HG03280 (cell line): ENCODE data around the gene FBXO42.

Experiments
- ATAC-seq: cut with Tn5 transposase; IDR thresholded peaks from one replicate; pipeline ENCODE4 v1.9.1; 2021; ENCODE audit warnings: mild to moderate bottlenecking, moderate library complexity; ENCODE audit not compliant: unreplicated experiment

Gene FBXO42

DNA sequence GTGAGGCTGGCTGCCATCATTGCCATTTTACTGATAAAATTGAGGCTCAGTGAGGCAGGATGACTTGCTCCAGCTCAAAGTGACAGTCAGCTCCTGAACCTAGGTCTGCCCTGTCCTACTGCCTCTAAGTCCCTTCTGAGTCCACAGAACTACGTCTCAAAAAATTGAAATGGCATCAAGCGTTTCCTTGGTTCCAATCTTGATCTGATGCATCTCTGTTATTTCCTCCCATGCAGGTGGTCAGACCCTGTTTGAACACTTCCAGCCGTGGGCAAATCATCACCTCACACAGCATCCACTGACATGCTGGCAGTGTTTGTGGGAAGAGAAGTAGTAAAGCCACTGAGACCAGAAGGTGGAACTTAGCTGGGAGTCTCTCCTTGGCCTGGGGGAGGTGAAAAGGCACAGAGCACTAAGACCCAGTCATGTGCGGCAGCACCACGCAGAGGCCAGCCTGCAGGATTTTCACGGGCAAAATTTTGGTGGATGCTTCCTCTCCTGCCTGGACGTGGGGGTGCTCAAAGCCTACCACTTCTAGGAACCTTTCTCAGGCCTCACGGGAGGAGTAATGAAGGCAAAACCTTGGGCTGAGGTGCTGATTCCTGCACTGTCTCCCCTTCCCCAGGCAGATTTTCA, 107.5 kb downstream of the FBXO42 start:
- no peak for ATAC-seq

DNA sequence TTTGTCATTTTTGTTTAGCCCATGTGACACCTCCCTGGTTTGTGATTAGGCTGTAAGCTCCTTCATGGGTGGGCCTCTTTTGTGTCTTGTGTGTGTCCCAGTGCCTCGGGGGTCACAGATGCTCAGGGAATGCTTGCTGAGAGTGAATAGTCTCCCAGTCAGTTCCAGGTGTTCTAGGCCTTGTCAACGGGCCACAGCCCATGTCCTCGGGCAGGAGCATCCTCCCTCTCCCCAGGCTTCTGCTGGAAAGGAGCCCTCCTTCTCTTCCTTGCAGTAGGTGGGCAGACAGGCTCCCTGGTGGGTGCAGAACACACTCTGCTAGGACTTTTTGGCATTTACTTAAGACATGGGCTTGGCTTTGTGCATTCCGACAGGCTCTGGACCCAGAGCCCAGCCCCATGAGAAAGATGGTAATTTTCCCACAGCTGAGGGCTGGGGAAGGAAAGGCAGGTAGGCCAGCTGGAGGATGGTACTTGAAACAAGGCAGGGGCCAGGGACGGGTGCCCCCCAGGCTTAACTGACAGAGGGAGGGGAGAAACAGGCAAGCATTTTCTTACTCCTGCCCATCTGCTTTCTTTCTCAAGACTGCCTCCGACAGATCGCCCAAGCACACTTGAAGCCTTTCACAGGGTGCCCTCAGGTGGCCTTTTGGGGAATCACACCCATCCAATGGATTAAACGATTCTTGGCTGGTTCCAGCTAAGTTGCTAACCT, 108.2 kb downstream of the FBXO42 start:
- no peak for ATAC-seq

DNA sequence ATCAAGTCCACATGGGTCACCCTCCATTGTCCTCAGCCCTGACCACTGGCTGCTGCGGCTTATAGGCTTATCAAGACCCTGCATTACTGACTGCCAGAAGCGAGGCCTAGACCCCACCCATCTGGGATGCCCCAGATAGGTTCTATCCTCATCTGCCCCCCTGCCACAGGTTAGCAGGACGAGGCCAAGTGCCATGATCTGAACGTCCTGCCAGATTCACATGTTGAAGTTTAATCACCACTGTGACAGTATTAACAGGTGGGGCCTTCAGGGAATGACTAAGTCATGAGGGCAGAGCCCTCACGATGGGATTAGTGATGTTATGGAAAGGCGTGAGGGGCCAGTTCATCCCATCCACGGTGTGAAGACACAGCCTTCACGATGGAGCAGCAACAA, 109.1 kb downstream of the FBXO42 start:
- no peak for ATAC-seq

DNA sequence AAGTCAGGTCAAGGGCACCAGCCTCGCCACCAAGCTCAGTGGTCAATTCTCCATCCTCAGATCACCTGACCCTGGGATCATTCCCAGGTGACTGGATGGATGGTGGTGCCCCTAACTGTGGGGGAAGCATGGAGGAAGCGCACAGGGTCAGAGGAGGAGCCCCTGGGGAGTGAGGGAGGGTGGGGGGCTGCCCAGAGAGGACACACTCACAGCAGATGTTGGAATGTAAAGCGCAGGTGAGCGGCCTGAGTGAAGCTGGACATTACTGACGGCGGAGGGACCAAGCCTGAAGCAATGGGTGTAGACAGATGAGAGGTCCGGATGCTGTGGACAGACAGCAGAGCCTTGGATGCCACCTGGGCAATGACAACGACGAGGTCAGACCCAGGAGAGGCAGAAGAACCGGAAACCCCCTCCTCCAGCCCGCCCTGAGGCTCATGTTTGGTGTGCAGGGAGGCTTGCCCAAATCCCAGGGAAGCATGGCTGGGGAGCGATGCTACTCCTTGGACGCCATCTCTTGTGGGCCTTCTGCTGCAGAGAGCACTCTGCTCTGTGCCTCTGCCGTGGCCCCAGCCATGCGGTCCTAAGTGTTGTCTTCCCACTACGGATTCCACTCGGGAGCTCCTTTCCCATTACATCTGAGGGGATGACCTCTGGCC, 109.6 kb downstream of the FBXO42 start:
- no peak for ATAC-seq

DNA sequence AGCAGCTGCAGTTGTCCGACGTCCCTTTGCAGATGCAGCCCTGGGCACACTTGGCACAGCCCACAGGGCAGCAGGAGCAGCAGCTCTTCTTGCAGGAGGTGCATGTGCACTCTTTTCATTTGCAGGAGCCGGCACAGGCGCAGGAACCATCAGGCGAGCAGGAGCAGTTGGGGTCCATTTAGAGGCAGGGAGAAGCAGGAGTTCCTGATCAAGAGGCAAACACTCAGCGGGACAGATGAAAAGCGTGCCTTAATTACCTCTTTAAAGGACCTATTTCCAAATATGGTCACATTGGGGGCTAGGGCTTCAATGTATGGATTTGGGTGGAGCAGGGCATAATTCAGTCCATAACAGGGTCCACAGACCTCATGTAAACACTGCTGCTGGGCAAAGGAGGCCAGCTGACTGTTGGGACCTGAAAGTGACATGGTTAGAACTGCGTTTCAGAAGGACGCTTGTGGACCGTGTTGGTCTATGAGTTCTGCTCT, 111.0 kb downstream of the FBXO42 start:
- ATAC-seq, result no peak

DNA sequence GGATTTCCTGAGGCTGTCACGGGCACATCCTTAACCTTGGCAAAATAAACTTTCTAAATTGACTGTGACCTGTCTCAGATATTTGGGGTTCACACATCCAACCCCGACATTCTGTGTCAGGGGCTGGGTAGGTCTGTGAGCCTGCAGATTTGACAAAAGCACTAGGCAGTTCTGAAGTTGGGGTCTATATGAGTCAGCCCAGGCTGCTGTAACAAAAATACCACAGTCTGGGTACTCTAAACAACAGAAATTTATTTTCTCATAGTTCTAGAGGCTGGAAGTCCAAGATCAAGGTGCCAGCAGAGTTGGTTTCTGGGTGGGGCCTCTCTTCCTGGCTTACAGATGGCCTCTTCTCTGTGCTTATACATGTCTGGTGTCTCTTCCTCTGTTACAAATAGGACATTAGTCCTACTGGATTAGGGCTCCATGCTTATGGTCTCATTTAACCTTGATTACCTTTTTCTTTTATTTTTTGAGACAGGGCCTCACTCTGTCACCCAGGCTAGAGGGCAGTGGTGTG, 112.2 kb downstream of the FBXO42 start:
- no peak for ATAC-seq

DNA sequence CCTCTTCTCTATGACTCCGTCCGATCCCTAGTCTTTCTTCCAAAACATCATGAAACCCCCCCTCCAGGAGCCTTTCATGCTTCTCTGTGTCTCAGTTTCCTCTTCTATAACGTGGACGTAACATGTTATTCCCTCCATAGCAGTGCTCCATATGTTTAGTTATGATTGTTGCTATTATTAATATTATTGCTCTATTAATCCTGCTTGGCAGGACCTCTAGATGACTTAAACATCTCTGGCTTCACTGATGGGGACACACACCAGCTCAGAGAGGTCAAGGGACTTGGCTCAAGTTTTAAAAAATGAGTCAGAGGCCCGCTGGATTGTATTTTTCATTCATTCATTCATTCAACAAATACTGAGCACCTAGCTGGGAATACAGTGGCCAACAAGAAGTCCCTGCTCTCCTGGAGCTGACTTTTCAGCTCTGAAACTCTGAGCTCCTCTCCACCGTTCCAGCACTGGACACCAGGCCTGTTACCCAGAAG, 114.9 kb downstream of the FBXO42 start:
- no peak for ATAC-seq

DNA sequence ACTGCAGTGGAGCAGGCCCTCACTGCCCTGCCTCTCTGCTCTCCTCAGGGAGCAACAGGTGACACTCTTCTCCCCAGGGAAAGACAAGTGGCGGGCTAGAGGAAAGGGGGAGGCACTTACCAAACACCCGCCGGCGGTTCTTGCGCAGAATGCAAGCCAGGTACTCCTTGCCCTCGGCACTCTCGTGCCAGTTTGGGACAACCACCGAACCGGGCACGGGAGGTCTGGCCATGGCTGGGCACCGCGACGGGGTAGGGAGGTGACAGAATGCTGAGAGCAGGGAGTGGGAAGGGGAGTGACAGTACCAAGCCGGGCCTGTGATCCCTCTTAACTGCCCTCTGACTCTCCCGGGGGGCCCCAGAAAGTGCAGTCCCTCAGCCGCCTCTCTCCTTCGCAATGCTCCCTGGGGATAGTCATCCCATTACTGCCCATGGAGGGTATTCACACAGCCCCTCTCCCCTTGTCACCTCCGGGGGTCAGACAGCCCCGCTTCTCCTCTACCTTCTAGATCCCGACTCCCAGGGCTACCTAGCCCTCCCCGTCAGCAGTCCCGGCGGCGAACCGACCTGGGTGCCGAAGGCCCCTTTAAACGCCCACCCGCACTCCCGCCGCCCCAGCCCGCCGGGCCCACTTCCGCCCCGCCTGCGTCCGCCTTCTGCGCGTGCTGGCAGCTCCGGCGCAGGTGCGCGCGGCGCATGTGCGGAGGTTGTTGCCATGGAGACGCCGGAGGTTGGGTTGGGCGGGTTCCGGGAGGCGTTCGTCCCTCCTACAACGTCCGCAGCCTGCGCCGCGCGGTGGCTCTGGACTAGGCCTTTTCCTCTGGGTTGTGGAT, 115.6 kb downstream of the FBXO42 start, which contains the start of gene CPLANE2:
CPLANE2 (minus strand) TSS at position 673 of the 832 bp plus-strand sequence; CDS start at position 232, 441 bp downstream.
- ATAC-seq, result peak; percentile 84

DNA sequence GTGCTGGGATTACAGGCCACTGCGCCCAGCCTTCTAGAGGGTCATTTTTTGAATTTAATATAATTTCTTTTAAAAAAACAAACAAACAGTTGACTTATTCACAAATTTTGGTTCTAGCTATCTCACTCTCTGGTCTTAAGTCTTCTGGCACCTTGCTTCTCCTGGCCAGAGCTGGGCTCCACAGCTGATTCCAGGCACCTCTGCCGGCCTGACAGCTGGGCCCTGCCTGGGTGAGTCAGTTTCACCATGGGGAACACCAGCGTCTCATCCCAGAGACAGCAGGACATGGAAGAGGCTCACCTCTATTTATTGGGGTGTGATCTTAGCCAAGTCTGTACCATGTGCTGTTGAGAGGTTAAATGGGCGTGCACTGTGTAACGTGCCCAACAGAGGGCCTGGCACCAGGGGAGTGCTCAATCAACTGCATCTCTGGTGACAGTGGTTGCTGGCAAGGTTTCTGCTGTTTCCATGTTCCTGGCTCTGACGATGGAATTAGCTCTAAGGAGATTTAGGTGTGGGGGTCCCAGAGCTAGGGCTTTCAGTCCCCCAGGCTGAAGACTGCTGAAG, 116.3 kb downstream of the FBXO42 start:
- peak; percentile 38 for ATAC-seq

DNA sequence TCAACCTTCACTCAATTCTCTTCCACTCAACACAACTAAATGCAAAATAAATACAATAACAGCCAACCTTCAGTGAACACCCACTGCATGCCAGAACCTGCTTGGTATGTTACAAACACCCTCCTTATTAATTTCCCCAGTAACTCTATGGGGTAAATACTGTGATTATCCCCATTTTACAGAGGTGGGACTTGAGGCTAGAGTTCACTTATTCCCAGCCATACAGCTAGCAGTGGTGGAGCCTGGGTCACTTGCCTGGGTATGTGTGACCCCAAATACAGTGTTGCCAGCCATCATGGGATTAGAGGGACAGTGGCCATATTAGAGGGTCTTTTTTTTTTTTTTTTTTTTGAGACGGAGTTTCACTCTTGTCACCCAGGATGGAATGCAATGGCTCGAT, 116.9 kb downstream of the FBXO42 start:
- no peak for ATAC-seq

DNA sequence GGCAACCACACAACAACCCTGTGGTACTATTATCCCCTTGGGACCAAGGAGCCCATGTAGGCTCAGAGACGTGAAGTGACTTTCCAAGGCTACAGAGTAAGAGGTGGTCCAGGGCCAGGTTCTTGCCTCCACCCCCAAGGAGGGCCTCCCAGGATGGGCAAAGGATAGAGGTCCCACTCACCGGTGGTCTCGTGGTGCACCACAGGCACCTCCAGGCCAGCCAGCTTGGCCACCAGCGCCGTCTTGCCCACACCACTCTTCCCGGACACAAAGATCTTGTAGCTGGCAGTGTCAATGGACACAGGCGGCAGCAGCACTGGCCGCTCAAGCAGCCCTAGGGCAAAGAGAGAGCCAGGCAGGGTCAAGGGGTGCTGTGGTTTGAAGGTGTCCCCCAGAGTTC, 118.8 kb downstream of the FBXO42 start:
- ATAC-seq, result no peak

DNA sequence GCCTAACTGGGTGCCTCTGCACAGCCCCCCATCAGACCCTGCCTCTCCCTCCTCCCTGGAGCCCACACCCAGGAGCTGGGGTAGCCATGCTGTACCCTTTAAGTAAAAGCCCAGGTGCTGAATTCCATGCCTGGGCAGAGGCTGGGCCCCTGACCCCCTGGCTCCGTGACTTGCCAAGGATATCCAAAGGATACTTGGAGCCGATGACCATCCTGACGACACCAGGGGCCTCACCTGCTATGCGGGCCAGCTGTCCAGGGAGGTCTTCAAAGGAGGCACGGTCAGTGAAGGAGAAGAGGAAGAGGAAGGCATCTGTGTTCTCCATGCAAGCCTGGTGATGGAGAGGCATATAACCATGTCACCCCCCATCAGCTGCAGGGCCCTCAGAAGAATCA, 120.0 kb downstream of the FBXO42 start:
- ATAC-seq, result no peak

DNA sequence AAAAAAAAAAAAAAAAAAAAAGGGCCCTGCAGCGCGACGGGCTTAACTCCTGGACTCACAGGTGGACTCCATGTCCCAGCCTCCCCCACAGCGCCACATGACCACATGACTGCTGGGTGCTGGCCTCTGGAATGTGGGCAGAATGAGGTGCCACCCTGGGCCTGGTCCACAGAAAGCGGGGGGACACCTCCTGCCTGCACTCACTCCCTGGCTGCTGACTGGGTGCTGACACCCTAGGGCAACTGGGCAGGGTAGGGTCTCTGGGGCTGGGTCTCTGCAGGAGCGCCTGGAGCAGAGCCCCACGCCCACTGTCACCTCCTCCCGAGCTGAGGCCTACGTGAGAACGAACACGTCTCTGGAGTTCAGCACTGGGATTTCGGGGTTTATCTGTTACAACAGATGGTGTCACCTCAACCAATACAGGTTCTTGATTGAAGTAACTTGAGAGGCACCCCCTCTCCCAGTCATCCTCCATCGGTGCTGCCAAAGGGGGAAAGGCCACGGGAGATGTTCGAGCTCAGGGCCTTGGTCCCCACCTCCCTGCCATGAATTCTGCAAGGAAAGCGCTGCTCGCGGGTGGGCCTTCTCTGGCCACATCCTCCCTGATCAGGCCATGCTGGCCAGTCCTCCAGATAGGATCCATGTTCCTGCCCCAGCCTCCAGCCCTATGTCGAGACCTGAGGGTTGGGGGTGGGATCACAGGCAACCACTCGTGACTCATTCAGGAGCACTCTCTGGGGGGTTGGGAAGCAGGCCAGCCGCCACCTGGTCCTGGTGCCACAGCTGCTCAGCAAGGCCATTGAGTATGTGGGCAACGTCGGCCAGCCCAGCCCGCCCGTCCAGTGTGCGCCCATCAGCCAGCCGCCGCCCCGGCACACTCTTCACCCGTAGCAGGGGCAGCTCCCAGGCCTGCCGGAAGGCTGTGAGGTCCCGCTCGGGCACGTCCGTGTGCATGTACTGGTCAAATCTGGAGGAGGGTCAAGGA, 120.7 kb downstream of the FBXO42 start:
- no peak for ATAC-seq

DNA sequence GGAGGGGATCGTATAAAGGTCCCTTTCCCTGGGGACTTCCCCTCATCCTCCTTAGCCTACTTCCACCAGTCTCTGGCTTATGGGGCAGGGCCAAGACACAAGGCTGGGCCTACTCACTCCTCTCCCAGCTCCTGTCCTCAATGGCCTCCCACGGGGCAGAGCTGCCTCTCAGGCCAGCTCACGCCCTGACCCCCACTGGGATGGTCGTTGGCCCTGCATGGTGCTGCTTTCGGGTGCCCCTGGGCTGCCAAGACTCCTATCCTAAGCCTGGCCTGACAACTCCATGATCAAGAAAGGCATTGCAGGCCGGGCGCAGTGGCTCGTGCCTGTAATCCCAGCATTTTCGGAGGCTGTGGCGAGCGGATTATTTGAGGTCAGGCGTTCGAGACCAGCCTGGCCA, 121.5 kb downstream of the FBXO42 start:
- no peak for ATAC-seq

DNA sequence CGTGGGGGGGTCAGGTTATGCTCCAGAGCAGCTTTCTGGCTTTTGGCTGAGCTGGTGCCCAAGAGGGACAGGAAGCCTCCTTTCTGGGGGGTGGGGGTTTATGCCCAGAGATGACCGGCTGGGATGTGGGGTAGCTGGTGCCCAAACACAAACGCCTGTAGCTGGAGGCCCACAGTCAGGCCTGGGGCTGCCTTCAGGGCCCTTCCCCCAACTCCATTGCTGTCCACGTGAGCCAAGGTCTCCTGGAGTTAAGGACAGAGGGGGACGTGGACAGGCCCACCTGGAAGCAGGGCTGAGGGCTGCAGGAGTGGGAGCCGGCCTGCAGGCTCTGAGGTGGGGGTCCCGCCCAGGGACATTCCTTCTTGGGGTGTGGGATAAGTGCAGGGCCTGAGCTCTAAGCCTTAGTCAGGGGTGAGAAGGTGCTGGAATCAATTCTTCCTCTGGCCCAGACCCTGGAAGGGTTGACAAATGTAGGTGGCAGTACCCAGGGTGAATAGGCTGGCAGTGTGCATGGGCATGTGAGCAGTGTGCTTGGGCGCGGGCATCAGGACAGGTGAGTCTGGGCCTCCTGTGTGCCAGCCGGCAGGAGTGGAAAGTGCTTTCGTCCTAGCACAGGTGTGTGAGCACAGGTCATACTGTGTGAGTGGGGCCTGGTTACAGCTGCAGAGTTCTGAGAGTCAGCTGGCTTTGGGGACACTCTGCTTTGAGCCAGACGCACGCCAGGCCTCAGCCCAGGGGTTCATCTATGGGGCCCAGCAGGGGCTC, 122.1 kb downstream of the FBXO42 start:
- no peak for ATAC-seq

DNA sequence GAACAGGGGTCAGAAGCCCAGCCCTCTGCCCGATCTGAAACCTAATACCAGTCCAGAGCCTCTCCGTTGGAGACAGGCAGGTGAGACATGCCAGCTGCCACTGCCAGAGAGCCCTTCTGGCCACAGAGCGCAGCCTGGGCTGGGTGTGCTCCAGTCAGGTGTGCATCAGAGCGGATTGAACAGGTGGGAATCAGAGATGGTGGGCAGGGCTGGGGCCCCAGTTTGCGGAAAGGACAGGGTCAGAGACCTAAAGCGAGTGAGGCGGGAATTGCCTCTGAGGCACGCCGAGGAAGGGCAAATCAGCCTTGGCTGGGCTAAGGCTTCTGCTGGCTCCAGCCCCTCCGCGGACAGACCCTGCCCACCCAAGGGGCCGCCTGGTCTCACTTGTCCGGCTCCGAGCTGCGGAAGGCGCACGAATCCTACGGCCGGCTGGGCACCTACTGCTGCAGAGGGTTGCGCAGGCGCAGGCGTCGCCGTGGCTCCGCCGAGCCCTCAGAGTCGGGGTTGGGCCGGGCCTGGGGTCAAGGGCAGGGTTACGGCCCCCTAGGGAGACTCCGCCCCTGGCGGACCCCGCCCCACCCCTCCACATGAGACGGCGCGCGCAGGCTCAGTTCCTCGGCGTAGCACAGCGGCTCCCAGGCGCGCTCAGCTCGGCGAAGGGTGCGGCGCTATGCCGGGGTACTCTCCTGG, 125.6 kb downstream of the FBXO42 start:
- no peak for ATAC-seq

DNA sequence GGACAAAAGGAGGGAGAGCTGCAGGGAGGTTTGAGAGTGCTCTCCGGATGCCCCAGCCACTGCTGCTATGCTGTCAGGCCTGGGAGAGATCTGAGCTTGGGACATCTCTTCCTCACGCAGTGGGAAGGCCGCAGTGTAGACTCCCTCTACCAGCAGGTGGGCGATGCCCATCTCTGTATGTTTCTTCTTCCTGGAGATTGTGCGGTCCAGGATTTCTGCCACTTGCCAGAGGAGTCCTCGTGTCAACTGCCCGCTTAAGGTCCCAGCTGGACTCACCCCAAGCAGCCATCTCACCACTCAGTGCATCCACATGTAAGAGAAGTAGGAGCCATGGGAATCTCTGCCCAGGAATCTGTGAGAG, 126.2 kb downstream of the FBXO42 start:
- no peak for ATAC-seq

DNA sequence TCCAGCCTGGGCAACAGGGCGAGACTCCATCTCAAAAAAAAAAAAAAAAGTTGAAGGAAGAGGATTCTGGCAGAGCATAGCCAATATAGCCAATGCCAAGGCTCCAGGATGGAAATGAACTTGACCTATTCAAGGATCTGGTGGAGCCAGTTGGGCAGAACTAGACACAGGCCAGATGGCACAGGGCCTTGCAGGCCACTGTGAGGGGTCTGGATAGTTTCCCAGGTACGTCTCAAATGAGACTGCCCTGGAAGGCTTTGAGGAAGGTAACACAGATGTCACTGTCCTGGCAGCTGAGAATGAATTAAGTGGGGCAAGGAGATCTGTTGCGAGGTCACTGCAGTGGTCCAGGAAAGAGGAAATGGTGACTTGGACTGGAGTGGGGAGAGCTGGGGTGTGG, 127.8 kb downstream of the FBXO42 start:
- no peak for ATAC-seq
